ENCODE data around the gene RFX8. TPM values are rescaled to one million over a fixed set of nuclear protein-coding genes. Genes with fewer than 3 reads are reported as not detected.
"Not testable (repeated sequence)": the region's sequence is repeated elsewhere in the genome, so short reads cannot be mapped to it uniquely, and the experiment has no call there.

The RFX8 gene
- total RNA-seq, 1 donor from 2014 or later: 1.6 TPM

GRCh38 chr2:101355401-101356054, 119.4 kb downstream of the RFX8 start:
- no peak for DNase-seq (ENCODE audit: extremely low read depth, low read depth, low spot score)

- DNase-seq (ENCODE audit: extremely low read depth, low read depth, low spot score): no peak
Measured at GRCh38 chr2:101354420-101355311, 120.2 kb downstream of the RFX8 start.

- DNase-seq (ENCODE audit: extremely low read depth, low read depth, low spot score): not testable (repeated sequence)
Measured at GRCh38 chr2:101352631-101353030, 122.3 kb downstream of the RFX8 start.

- DNase-seq (ENCODE audit: extremely low read depth, low read depth, low spot score): no peak
Measured at GRCh38 chr2:101351207-101351606, 123.7 kb downstream of the RFX8 start.

GRCh38 chr2:101349893-101350662, 124.8 kb downstream of the RFX8 start:
- DNase-seq (ENCODE audit: extremely low read depth, low read depth, low spot score): no peak

- DNase-seq (ENCODE audit: extremely low read depth, low read depth, low spot score): no peak
Measured at GRCh38 chr2:101348883-101349282, 126.0 kb downstream of the RFX8 start.

Other genes with a start within 250 kb of the RFX8 start
- gene CNOT11, start 222.2 kb downstream of the RFX8 start, total RNA-seq: 39.7 and 40.5 TPM in 2 replicates
- gene RNF149, start 166.4 kb downstream of the RFX8 start, total RNA-seq: 66.2 and 75.6 TPM in 2 replicates
- 17.7 and 31.7 TPM in 2 replicates for gene CREG2, start 87.6 kb downstream of the RFX8 start, total RNA-seq
- gene MAP4K4, start 222.6 kb upstream of the RFX8 start, total RNA-seq: 244 and 305 TPM in 2 replicates

All from glomerular endothelial cell (primary cell).